ENCODE data around the gene COL8A1. TPM values are rescaled to one million over a fixed set of nuclear protein-coding genes. Genes with fewer than 3 reads are reported as not detected.

Gene COL8A1
- total and polyA plus RNA-seq, 5 donors from 2014 or later = not detected

- no peaks in the 10 kb centered on the region for H3K9me3 Mint-ChIP-seq
- H3K4me1 Mint-ChIP-seq = no peaks in the 10 kb centered on the region
- H3K27me3 Mint-ChIP-seq = peaks cover 21% of the 10 kb centered on the region
- H3K4me1 ChIP-seq (ENCODE audit: control insufficient read depth, insufficient read depth, low read length, poor library complexity, severe bottlenecking) = no peaks in the 10 kb centered on the region
- H3K27ac Mint-ChIP-seq = no peak overlapping the region
- H3K4me3 Mint-ChIP-seq = no peak overlapping the region
- no peaks in the 10 kb centered on the region for H3K36me3 ChIP-seq (ENCODE audit: control insufficient read depth, insufficient read depth, low read length)
- no peaks in the 10 kb centered on the region for H3K36me3 Mint-ChIP-seq
- DNase-seq (no peak), ATAC-seq (ENCODE audit: low read depth in 2 of 2) (no peak)
- peaks cover 4% of the 10 kb centered on the region for H3K27me3 ChIP-seq (ENCODE audit: control insufficient read depth, insufficient read depth, low read length)
- no peak overlapping the region for H3K27ac ChIP-seq (ENCODE audit: insufficient read depth, low read length, poor library complexity, severe bottlenecking)
- H3K9me3 ChIP-seq (ENCODE audit: control insufficient read depth in 2 of 2, low read length in 2 of 2) = no peaks in the 10 kb centered on the region
- no peak overlapping the region for H3K4me3 ChIP-seq (ENCODE audit: low read depth, low read length)
These were observed 117.4 kb downstream of the COL8A1 start for GRCh38 chr3:99755831-99756230.

GRCh38 chr3:99757966-99758365, 119.6 kb downstream of the COL8A1 start:
- DNase-seq = no peak
- no peak overlapping the region for H3K27ac Mint-ChIP-seq
- no peak for ATAC-seq (ENCODE audit: low read depth in 2 of 2)
- peaks cover 4% of the 10 kb centered on the region for H3K27me3 ChIP-seq (ENCODE audit: control insufficient read depth, insufficient read depth, low read length)
- no peaks in the 10 kb centered on the region for H3K9me3 ChIP-seq (ENCODE audit: control insufficient read depth in 2 of 2, low read length in 2 of 2)
- no peak overlapping the region for H3K27ac ChIP-seq (ENCODE audit: insufficient read depth, low read length, poor library complexity, severe bottlenecking)
- peaks cover 21% of the 10 kb centered on the region for H3K27me3 Mint-ChIP-seq
- H3K36me3 Mint-ChIP-seq = no peaks in the 10 kb centered on the region
- no peaks in the 10 kb centered on the region for H3K36me3 ChIP-seq (ENCODE audit: control insufficient read depth, insufficient read depth, low read length)
- H3K9me3 Mint-ChIP-seq = no peaks in the 10 kb centered on the region
- no peaks in the 10 kb centered on the region for H3K4me1 ChIP-seq (ENCODE audit: control insufficient read depth, insufficient read depth, low read length, poor library complexity, severe bottlenecking)
- no peaks in the 10 kb centered on the region for H3K4me1 Mint-ChIP-seq
- H3K4me3 Mint-ChIP-seq = no peak overlapping the region
- no peak overlapping the region for H3K4me3 ChIP-seq (ENCODE audit: low read depth, low read length)

- Histone ChIP-seq H3K36me3 (ENCODE audit: control insufficient read depth, insufficient read depth, low read length) (no peaks in the 10 kb centered on the region), H3K4me1 (ENCODE audit: control insufficient read depth, insufficient read depth, low read length, poor library complexity, severe bottlenecking) (no peaks in the 10 kb centered on the region), H3K4me3 (ENCODE audit: low read depth, low read length) (no peak overlapping the region), H3K9me3 (ENCODE audit: control insufficient read depth in 2 of 2, low read length in 2 of 2) (no peaks in the 10 kb centered on the region), H3K27ac (ENCODE audit: insufficient read depth, low read length, poor library complexity, severe bottlenecking) (no peak overlapping the region), H3K27me3 (ENCODE audit: control insufficient read depth, insufficient read depth, low read length) (no peaks in the 10 kb centered on the region)
- Mint-ChIP-seq H3K4me1 (no peaks in the 10 kb centered on the region), H3K27ac (no peak overlapping the region), H3K9me3 (no peaks in the 10 kb centered on the region), H3K27me3 (peaks cover 21% of the 10 kb centered on the region), H3K36me3 (no peaks in the 10 kb centered on the region), H3K4me3 (no peak overlapping the region)
- ATAC-seq (ENCODE audit: low read depth in 2 of 2) = no peak
- no peak for DNase-seq
These were observed 120.2 kb downstream of the COL8A1 start for GRCh38 chr3:99758502-99759177.

GRCh38 chr3:99760031-99760430, 121.6 kb downstream of the COL8A1 start:
- H3K27ac ChIP-seq (ENCODE audit: insufficient read depth, low read length, poor library complexity, severe bottlenecking) = no peak overlapping the region
- no peak overlapping the region for H3K27ac Mint-ChIP-seq
- ATAC-seq (ENCODE audit: low read depth in 2 of 2) = no peak

GRCh38 chr3:99760629-99761028, 122.2 kb downstream of the COL8A1 start:
- H3K27ac ChIP-seq (ENCODE audit: insufficient read depth, low read length, poor library complexity, severe bottlenecking) = no peak overlapping the region
- no peaks in the 10 kb centered on the region for H3K27me3 ChIP-seq (ENCODE audit: control insufficient read depth, insufficient read depth, low read length)
- no peaks in the 10 kb centered on the region for H3K36me3 ChIP-seq (ENCODE audit: control insufficient read depth, insufficient read depth, low read length)
- peaks cover 17% of the 10 kb centered on the region for H3K27me3 Mint-ChIP-seq
- no peak for ATAC-seq (ENCODE audit: low read depth in 2 of 2)
- no peak for DNase-seq
- no peaks in the 10 kb centered on the region for H3K9me3 ChIP-seq (ENCODE audit: control insufficient read depth in 2 of 2, low read length in 2 of 2)
- H3K4me3 Mint-ChIP-seq = no peak overlapping the region
- no peak overlapping the region for H3K27ac Mint-ChIP-seq
- H3K4me1 Mint-ChIP-seq = no peaks in the 10 kb centered on the region
- no peaks in the 10 kb centered on the region for H3K36me3 Mint-ChIP-seq
- no peaks in the 10 kb centered on the region for H3K9me3 Mint-ChIP-seq
- no peaks in the 10 kb centered on the region for H3K4me1 ChIP-seq (ENCODE audit: control insufficient read depth, insufficient read depth, low read length, poor library complexity, severe bottlenecking)
- H3K4me3 ChIP-seq (ENCODE audit: low read depth, low read length) = no peak overlapping the region

More at GRCh38 chr3:99760031-99760430, 121.6 kb downstream of the COL8A1 start:
- Histone ChIP-seq H3K4me3 (ENCODE audit: low read depth, low read length) (no peak overlapping the region), H3K36me3 (ENCODE audit: control insufficient read depth, insufficient read depth, low read length) (no peaks in the 10 kb centered on the region), H3K4me1 (ENCODE audit: control insufficient read depth, insufficient read depth, low read length, poor library complexity, severe bottlenecking) (no peaks in the 10 kb centered on the region), H3K9me3 (ENCODE audit: control insufficient read depth in 2 of 2, low read length in 2 of 2) (no peaks in the 10 kb centered on the region), H3K27me3 (ENCODE audit: control insufficient read depth, insufficient read depth, low read length) (no peaks in the 10 kb centered on the region)
- no peaks in the 10 kb centered on the region for H3K9me3 Mint-ChIP-seq
- peaks cover 17% of the 10 kb centered on the region for H3K27me3 Mint-ChIP-seq
- DNase-seq = no peak
- H3K36me3 Mint-ChIP-seq = no peaks in the 10 kb centered on the region
- no peak overlapping the region for H3K4me3 Mint-ChIP-seq
- no peaks in the 10 kb centered on the region for H3K4me1 Mint-ChIP-seq

GRCh38 chr3:99761415-99762165, 123.2 kb downstream of the COL8A1 start:
- no peak overlapping the region for H3K27ac Mint-ChIP-seq
- H3K4me1 Mint-ChIP-seq = no peaks in the 10 kb centered on the region

GRCh38 chr3:99762901-99763300, 124.5 kb downstream of the COL8A1 start:
- Histone ChIP-seq H3K9me3 (ENCODE audit: control insufficient read depth in 2 of 2, low read length in 2 of 2) (no peaks in the 10 kb centered on the region), H3K27me3 (ENCODE audit: control insufficient read depth, insufficient read depth, low read length) (no peaks in the 10 kb centered on the region), H3K36me3 (ENCODE audit: control insufficient read depth, insufficient read depth, low read length) (no peaks in the 10 kb centered on the region), H3K4me1 (ENCODE audit: control insufficient read depth, insufficient read depth, low read length, poor library complexity, severe bottlenecking) (no peaks in the 10 kb centered on the region), H3K27ac (ENCODE audit: insufficient read depth, low read length, poor library complexity, severe bottlenecking) (no peak overlapping the region), H3K4me3 (ENCODE audit: low read depth, low read length) (no peak overlapping the region)
- H3K36me3 Mint-ChIP-seq = no peaks in the 10 kb centered on the region
- no peak overlapping the region for H3K27ac Mint-ChIP-seq
- no peak for DNase-seq
- H3K4me1 Mint-ChIP-seq = no peaks in the 10 kb centered on the region
- no peak overlapping the region for H3K4me3 Mint-ChIP-seq
- H3K27me3 Mint-ChIP-seq = peaks cover 11% of the 10 kb centered on the region
- ATAC-seq (ENCODE audit: low read depth in 2 of 2) = no peak
- no peaks in the 10 kb centered on the region for H3K9me3 Mint-ChIP-seq

More at GRCh38 chr3:99761415-99762165, 123.2 kb downstream of the COL8A1 start:
- no peaks in the 10 kb centered on the region for H3K9me3 ChIP-seq (ENCODE audit: control insufficient read depth in 2 of 2, low read length in 2 of 2)
- H3K27me3 Mint-ChIP-seq = peaks cover 17% of the 10 kb centered on the region
- no peaks in the 10 kb centered on the region for H3K9me3 Mint-ChIP-seq
- DNase-seq = no peak
- no peaks in the 10 kb centered on the region for H3K27me3 ChIP-seq (ENCODE audit: control insufficient read depth, insufficient read depth, low read length)
- ATAC-seq (ENCODE audit: low read depth in 2 of 2) = no peak
- H3K36me3 ChIP-seq (ENCODE audit: control insufficient read depth, insufficient read depth, low read length) = no peaks in the 10 kb centered on the region
- no peak overlapping the region for H3K4me3 Mint-ChIP-seq
- H3K4me3 ChIP-seq (ENCODE audit: low read depth, low read length) = no peak overlapping the region
- H3K27ac ChIP-seq (ENCODE audit: insufficient read depth, low read length, poor library complexity, severe bottlenecking) = no peak overlapping the region
- no peaks in the 10 kb centered on the region for H3K36me3 Mint-ChIP-seq
- H3K4me1 ChIP-seq (ENCODE audit: control insufficient read depth, insufficient read depth, low read length, poor library complexity, severe bottlenecking) = no peaks in the 10 kb centered on the region

GRCh38 chr3:99764377-99764776, 126.0 kb downstream of the COL8A1 start:
- ATAC-seq (ENCODE audit: low read depth in 2 of 2) (no peak), DNase-seq (no peak)
- no peaks in the 10 kb centered on the region for H3K4me1 Mint-ChIP-seq
- no peaks in the 10 kb centered on the region for H3K9me3 Mint-ChIP-seq
- no peak overlapping the region for H3K27ac Mint-ChIP-seq
- H3K27ac ChIP-seq (ENCODE audit: insufficient read depth, low read length, poor library complexity, severe bottlenecking) = no peak overlapping the region
- no peak overlapping the region for H3K4me3 Mint-ChIP-seq
- H3K9me3 ChIP-seq (ENCODE audit: control insufficient read depth in 2 of 2, low read length in 2 of 2) = no peaks in the 10 kb centered on the region
- H3K36me3 Mint-ChIP-seq = no peaks in the 10 kb centered on the region
- peaks cover 2% of the 10 kb centered on the region for H3K27me3 ChIP-seq (ENCODE audit: control insufficient read depth, insufficient read depth, low read length)
- peaks cover 6% of the 10 kb centered on the region for H3K27me3 Mint-ChIP-seq
- no peaks in the 10 kb centered on the region for H3K4me1 ChIP-seq (ENCODE audit: control insufficient read depth, insufficient read depth, low read length, poor library complexity, severe bottlenecking)
- H3K4me3 ChIP-seq (ENCODE audit: low read depth, low read length) = no peak overlapping the region
- no peaks in the 10 kb centered on the region for H3K36me3 ChIP-seq (ENCODE audit: control insufficient read depth, insufficient read depth, low read length)

All from CD4-positive, CD25-positive, alpha-beta regulatory T cell (primary cell).